A673 (cell line): ENCODE measurements around the gene NRM. TPM values are rescaled to one million over a fixed set of nuclear protein-coding genes. Genes with fewer than 3 reads are reported as not detected.

Experiments used
- BruUV-seq: library from RNA; stranded (reverse); fragments of 400-500 nt; replicated peaks from 2 replicates; lab custom pipeline; 2021; lab: Mats Ljungman, UMichigan
- CTCF ChIA-PET: fragments of 300-600 bp; sonication (Branson Sonifier 250); formaldehyde crosslinking; loops from one replicate; lab custom pipeline; 2022; ENCODE audit warnings: antibody characterized with exemption; lab: Charles Lee
- POLR2A ChIA-PET: fragments of 300-600 bp; sonication (Branson Sonifier 250); formaldehyde crosslinking; loops from one replicate; lab custom pipeline; 2022; ENCODE audit warnings: antibody characterized with exemption; ENCODE audit not compliant: low non-redundant PET; lab: Charles Lee
- DNase-seq: peaks from one replicate; pipeline ENCODE4 v3.0.0-alpha.2; 2015; ENCODE audit warnings: low spot score
- H3K27ac ChIP-seq: fragments of 200-600 bp; sonication (generic); 2 replicates; pipeline ENCODE4 v1.5.1; 2016; ENCODE audit warnings: mixed run types, low read depth, mild to moderate bottlenecking, mixed read lengths, antibody characterized with exemption, low read length; ENCODE audit not compliant: poor library complexity, severe bottlenecking
- H3K27me3 ChIP-seq: fragments of 200-600 bp; sonication (generic); replicated peaks from 2 replicates; pipeline ENCODE4 v1.6.1; 2017; ENCODE audit warnings: mixed run types, low read depth, mild to moderate bottlenecking, mixed read lengths, antibody characterized with exemption, low read length; ENCODE audit not compliant: insufficient read depth, poor library complexity
- H3K36me3 ChIP-seq: fragments of 200-600 bp; sonication (generic); 2 replicates; pipeline ENCODE4 v1.6.1; 2016; ENCODE audit warnings: mixed run types, mild to moderate bottlenecking, mixed read lengths, antibody characterized with exemption, low read length; ENCODE audit not compliant: insufficient read depth, poor library complexity, severe bottlenecking
- H3K4me1 ChIP-seq: fragments of 200-600 bp; sonication (generic); 2 replicates; pipeline ENCODE4 v1.6.1; 2017; ENCODE audit warnings: mixed run types, mild to moderate bottlenecking, mixed read lengths, antibody characterized with exemption, low read length; ENCODE audit not compliant: insufficient read depth, poor library complexity, severe bottlenecking
- H3K4me3 ChIP-seq: fragments of 200-600 bp; sonication (generic); 2 replicates; pipeline ENCODE4 v1.5.1; 2016; ENCODE audit warnings: low read depth, mixed run types, mild to moderate bottlenecking, mixed read lengths, low read length; ENCODE audit not compliant: poor library complexity, severe bottlenecking
- H3K9me3 ChIP-seq: fragments of 200-600 bp; sonication (generic); 2 replicates; pipeline ENCODE4 v1.6.1; 2016; ENCODE audit warnings: mixed run types, low read depth, mild to moderate bottlenecking, mixed read lengths, antibody characterized with exemption, low read length; ENCODE audit not compliant: poor library complexity, severe bottlenecking
- EZH2 ChIP-seq: fragments of 200-600 bp; sonication (generic); IDR thresholded peaks from 2 replicates; pipeline ENCODE4 v1.6.1; 2017; ENCODE audit warnings: borderline replicate concordance, low read depth, mild to moderate bottlenecking, mixed read lengths, antibody characterized with exemption, low read length; ENCODE audit not compliant: poor library complexity, severe bottlenecking
- intact Hi-C: fragments of 100-400 bp; cut with micrococcal nuclease; formaldehyde crosslinking; loops from one replicate; pipeline ENCODE4 v1.10.0; 2022; ENCODE audit not compliant: unreplicated experiment
- total RNA-seq: library from RNA; stranded (reverse); gene quantifications from 2 replicates; pipeline ENCODE4 v1.2.3, GENCODE V29; 2021
- TF ChIP-seq, protein P1 (sequence below): fragments of 300-800, 200-600 bp; sonication (generic); conservative IDR thresholded peaks from 2 replicates; pipeline ENCODE4 v1.5.1; 2017; ENCODE audit warnings: low read depth, mild to moderate bottlenecking, antibody characterized with exemption, low read length, moderate library complexity, mixed read lengths

The NRM gene
- total RNA-seq, 1 experiment from 2014 or later: 49.8 TPM

DNA sequence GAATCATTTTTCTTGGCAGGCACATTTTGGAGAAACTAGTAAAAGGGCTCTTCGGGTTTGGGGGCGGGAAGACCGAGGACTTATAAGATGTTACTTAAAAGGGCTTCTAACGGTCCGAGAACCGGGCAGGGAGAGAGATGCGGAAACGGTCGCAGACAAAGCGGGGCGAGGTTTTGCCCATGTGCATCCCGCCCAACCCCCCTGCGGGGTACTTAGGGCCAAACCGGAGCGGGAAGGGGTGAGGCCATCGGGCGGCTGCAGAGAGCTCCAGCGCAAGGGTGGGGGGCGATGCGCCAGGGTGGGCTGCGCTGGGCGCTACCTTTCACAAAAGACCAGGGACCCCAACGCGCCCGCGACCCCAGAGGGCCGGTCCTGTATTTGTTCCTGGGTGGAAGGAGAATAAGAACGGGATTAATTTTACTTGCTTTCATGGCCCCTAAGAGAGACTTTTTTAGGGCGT, 30.0 kb upstream of the NRM start:
- intact Hi-C loops: no loop called here
- Histone ChIP-seq H3K9me3 (no peaks in the 10 kb centered on the region), H3K4me1 (peaks cover 40% of the 10 kb centered on the region), H3K27me3 (no peaks in the 10 kb centered on the region), H3K36me3 (peaks cover 44% of the 10 kb centered on the region), H3K4me3 (peak overlapping the region; percentile 94), H3K27ac (peak overlapping the region; percentile 98)
- ChIA-PET CTCF (interaction anchor here (0.6 kb wide), 1 partner anchor 14 kb away, joined by 3 read pairs; no protein-coding TSS in a partner anchor), POLR2A (interaction anchor here (0.6 to 1.5 kb wide), 4 partner anchors 42 to 150 kb away, joined by 4 to 11 read pairs (median 5); partner anchors contain the start of genes MRPS18B and PPP1R10)
- DNase-seq: peak; percentile 87
- TF ChIP-seq, protein P1, sequence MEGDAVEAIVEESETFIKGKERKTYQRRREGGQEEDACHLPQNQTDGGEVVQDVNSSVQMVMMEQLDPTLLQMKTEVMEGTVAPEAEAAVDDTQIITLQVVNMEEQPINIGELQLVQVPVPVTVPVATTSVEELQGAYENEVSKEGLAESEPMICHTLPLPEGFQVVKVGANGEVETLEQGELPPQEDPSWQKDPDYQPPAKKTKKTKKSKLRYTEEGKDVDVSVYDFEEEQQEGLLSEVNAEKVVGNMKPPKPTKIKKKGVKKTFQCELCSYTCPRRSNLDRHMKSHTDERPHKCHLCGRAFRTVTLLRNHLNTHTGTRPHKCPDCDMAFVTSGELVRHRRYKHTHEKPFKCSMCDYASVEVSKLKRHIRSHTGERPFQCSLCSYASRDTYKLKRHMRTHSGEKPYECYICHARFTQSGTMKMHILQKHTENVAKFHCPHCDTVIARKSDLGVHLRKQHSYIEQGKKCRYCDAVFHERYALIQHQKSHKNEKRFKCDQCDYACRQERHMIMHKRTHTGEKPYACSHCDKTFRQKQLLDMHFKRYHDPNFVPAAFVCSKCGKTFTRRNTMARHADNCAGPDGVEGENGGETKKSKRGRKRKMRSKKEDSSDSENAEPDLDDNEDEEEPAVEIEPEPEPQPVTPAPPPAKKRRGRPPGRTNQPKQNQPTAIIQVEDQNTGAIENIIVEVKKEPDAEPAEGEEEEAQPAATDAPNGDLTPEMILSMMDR: no peak
- no peak for TF ChIP-seq EZH2
- no TSS peak for BruUV-seq

DNA sequence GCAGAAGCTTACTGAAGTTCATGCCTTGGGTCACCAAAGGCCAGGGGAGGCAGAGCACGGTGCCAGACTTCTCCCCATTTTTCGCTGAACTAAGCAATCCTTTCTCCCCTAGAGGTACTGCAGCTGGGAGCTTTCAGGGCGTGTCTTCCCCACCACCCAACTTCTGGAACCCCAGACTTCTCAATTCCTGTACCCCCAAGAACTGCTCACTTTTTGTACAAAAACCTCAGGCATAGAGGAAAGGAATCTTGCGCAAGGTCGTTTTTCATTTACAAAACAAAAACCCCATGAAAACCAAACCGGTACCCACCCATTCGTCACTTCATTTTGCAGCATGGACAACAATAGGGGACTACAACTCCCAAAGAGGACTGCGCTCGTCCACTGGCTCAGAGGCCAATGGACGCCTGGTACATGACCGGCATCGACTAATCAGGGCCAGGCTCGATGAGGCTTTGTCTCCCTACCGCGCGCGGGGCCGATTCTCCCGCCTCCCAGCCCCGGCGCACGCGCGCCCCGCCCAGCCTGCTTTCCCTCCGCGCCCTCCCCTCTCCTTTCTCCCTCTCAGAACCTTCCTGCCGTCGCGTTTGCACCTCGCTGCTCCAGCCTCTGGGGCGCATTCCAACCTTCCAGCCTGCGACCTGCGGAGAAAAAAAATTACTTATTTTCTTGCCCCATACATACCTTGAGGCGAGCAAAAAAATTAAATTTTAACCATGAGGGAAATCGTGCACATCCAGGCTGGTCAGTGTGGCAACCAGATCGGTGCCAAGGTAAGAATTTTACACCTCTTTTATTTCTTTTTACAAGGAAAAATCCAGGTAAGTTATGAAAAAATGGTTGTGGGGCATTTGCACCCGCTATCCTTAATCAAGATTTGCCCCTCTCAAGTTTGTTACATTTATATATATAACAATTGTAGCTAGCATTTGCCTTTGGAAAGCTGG, 29.3 kb upstream of the NRM start, which contains the start of gene TUBB:
Gene TUBB, plus strand, starts transcription at position 562 of the 947 bp plus-strand sequence. Its CDS starts 155 bp downstream, at position 717.
- TSS peak; percentile 29 for BruUV-seq
- no peaks in the 10 kb centered on the region for H3K9me3 ChIP-seq
- H3K36me3 ChIP-seq: peaks cover 39% of the 10 kb centered on the region
- H3K27ac ChIP-seq: peak within 1 kb of the TSS; percentile 98
- ChIA-PET POLR2A (interaction anchor here (0.6 to 1.0 kb wide), 3 partner anchors 103 to 478 kb away, joined by 4 to 11 read pairs (median 5); partner anchors contain the start of genes MRPS18B and PPP1R10), CTCF (no interaction called here)
- TF ChIP-seq, protein P1: no peak
- TF ChIP-seq EZH2: no peak
- H3K27me3 ChIP-seq: no peaks in the 10 kb centered on the region
- DNase-seq: peak; percentile 99
- intact Hi-C loops: no loop called here
- H3K4me3 ChIP-seq: peak within 1 kb of the TSS; percentile 94
- peaks cover 37% of the 10 kb centered on the region for H3K4me1 ChIP-seq

DNA sequence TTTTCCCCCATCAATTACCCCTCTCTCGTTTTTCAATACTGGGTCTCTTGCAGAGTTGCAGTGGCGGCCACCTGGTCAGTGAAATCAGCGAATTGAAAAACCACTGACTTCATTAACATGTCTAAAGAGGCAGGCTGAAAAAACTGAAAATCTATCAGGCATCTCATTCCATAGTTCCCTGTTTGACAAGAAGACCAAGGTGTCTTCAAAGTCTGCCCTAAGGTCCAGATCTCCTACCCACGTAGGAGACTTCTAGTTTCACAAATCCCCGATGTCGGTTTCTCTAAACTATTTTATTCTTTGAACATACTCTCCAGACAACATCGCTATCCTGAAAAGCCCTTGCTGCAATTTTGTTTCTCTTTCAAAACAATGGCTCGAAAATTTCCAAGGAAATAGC, 28.6 kb upstream of the NRM start:
- CTCF ChIA-PET: no interaction called here
- TSS peak; percentile 69 for BruUV-seq

More for the DNA sequence above, 28.6 kb upstream of the NRM start:
- POLR2A ChIA-PET: interaction anchor here (0.6 kb wide), 1 partner anchor 479 kb away, joined by 4 read pairs; no protein-coding TSS in a partner anchor
- Histone ChIP-seq H3K4me1 (peaks cover 30% of the 10 kb centered on the region), H3K27me3 (no peaks in the 10 kb centered on the region), H3K27ac (peak overlapping the region; percentile 98), H3K9me3 (no peaks in the 10 kb centered on the region), H3K36me3 (peaks cover 39% of the 10 kb centered on the region), H3K4me3 (peak overlapping the region; percentile 94)
- intact Hi-C loops: no loop called here
- TF ChIP-seq, protein P1: no peak
- no peak for TF ChIP-seq EZH2
- DNase-seq: no peak
